22Rv1 (cell line): ENCODE measurements around the gene C1orf198.

ENCODE experiments used
- CTCF ChIP-seq: fragments of 450-650 bp; IDR thresholded peaks from 2 replicates; pipeline ENCODE4 v1.5.1; 2017; ENCODE audit warnings: mild to moderate bottlenecking
- ZFX ChIP-seq: fragments of 450-650 bp; IDR thresholded peaks from 2 replicates; pipeline ENCODE4 v1.6.1; 2017; ENCODE audit warnings: antibody characterized with exemption, borderline replicate concordance

GRCh38 chr1:230867903-230868735, at the start of gene C1orf198:
- TF ChIP-seq CTCF (no peak), ZFX (no peak)
